ENCODE results near the gene ID2. TPM values are rescaled to one million over a fixed set of nuclear protein-coding genes. Genes with fewer than 3 reads are reported as not detected.

The ID2 gene
- polyA plus RNA-seq, 2 donors: 12.7 to 23.1 TPM

DNA sequence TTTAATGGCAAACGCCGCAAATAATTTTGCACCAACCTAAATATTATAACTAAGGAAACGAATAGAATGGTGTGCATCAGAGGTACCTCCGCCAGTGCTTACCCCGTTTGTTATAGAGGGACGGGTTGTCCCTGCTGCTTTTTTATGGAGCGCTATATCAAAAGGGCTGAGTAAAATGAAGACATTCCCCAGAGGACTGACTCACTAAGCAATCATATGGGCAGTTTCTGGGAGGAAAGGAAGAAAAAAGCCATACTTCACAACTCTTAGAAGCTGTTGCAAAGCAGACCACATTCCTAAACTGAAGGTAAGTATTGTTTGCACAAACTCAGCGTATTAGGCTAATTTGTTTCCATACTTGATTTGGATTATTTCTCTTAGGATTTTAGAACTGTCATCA, 12.9 kb downstream of the ID2 start:
- WGBS, 2 donors: 82 to 88% methylated on average over 8 of the region's 8 CpGs
- no peaks in the 10 kb centered on the region for H3K27me3 ChIP-seq (ENCODE audit: control insufficient read depth in 1 of 2, insufficient read depth in 2 of 2, low read length in 2 of 2)
- no peaks in the 10 kb centered on the region for H3K9me3 ChIP-seq (ENCODE audit: control insufficient read depth in 2 of 2, insufficient read depth in 1 of 2, low read depth in 1 of 2, low read length in 1 of 2)
- no peak overlapping the region for H3K27ac ChIP-seq (ENCODE audit: low read depth in 2 of 2, low read length in 1 of 2)
- H3K36me3 ChIP-seq (ENCODE audit: control insufficient read depth in 2 of 2, insufficient read depth in 2 of 2, low read length in 1 of 2): no peaks in the 10 kb centered on the region
- peaks cover 0 to 5% of the 10 kb centered on the region in 2 donors for H3K4me1 ChIP-seq (ENCODE audit: control insufficient read depth in 2 of 2, insufficient read depth in 2 of 2, low read length in 1 of 2)
- no peak overlapping the region for H3K4me3 ChIP-seq (ENCODE audit: low read depth in 1 of 2, low read length in 2 of 2)

- Histone ChIP-seq H3K27me3 (ENCODE audit: control insufficient read depth in 1 of 2, insufficient read depth in 2 of 2, low read length in 2 of 2) (no peaks in the 10 kb centered on the region), H3K36me3 (ENCODE audit: control insufficient read depth in 2 of 2, insufficient read depth in 2 of 2, low read length in 1 of 2) (no peaks in the 10 kb centered on the region), H3K4me1 (ENCODE audit: control insufficient read depth in 2 of 2, insufficient read depth in 2 of 2, low read length in 1 of 2) (peaks cover 0 to 5% of the 10 kb centered on the region in 2 donors), H3K9me3 (ENCODE audit: control insufficient read depth in 2 of 2, insufficient read depth in 1 of 2, low read depth in 1 of 2, low read length in 1 of 2) (no peaks in the 10 kb centered on the region), H3K4me3 (ENCODE audit: low read depth in 1 of 2, low read length in 2 of 2) (no peak overlapping the region), H3K27ac (ENCODE audit: low read depth in 2 of 2, low read length in 1 of 2) (no peak overlapping the region)
- 84 to 91% methylated on average over 5 of the region's 5 CpGs for WGBS, 2 donors
These were observed 15.3 kb downstream of the ID2 start for GRCh38 chr2:8697190-8697589.

DNA sequence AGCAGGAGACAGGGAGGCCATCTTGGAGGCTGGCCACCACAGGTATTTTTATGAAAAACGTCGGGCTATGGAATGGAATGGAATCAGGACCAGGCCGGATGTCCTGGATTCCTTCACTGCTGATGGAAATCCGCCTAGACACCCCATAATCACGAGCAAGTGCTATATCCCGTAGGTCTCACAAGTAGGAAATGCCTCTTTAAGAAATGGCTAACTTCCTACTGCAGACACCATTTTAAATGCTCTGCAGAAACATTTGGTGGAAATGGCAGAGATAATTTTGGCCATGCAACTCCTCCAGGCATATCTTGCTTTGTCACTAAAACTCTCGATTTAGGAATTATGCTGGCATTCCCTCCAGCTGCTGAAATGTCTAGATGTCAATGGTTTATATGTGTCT, 18.0 kb downstream of the ID2 start:
- no peaks in the 10 kb centered on the region for H3K9me3 ChIP-seq (ENCODE audit: control insufficient read depth in 2 of 2, insufficient read depth in 1 of 2, low read depth in 1 of 2, low read length in 1 of 2)
- no peak overlapping the region for H3K27ac ChIP-seq (ENCODE audit: low read depth in 2 of 2, low read length in 1 of 2)
- no peak overlapping the region for H3K4me3 ChIP-seq (ENCODE audit: low read depth in 1 of 2, low read length in 2 of 2)
- WGBS, 2 donors: 91 to 92% methylated on average over 7 of the region's 7 CpGs
- no peaks in the 10 kb centered on the region for H3K4me1 ChIP-seq (ENCODE audit: control insufficient read depth in 2 of 2, insufficient read depth in 2 of 2, low read length in 1 of 2)
- no peaks in the 10 kb centered on the region for H3K27me3 ChIP-seq (ENCODE audit: control insufficient read depth in 1 of 2, insufficient read depth in 2 of 2, low read length in 2 of 2)
- H3K36me3 ChIP-seq (ENCODE audit: control insufficient read depth in 2 of 2, insufficient read depth in 2 of 2, low read length in 1 of 2): no peaks in the 10 kb centered on the region

- Histone ChIP-seq H3K4me3 (ENCODE audit: low read depth in 1 of 2, low read length in 2 of 2) (no peak overlapping the region), H3K4me1 (ENCODE audit: control insufficient read depth in 2 of 2, insufficient read depth in 2 of 2, low read length in 1 of 2) (no peaks in the 10 kb centered on the region), H3K9me3 (ENCODE audit: control insufficient read depth in 2 of 2, insufficient read depth in 1 of 2, low read depth in 1 of 2, low read length in 1 of 2) (peaks cover 0 to 2% of the 10 kb centered on the region in 2 donors), H3K27me3 (ENCODE audit: control insufficient read depth in 1 of 2, insufficient read depth in 2 of 2, low read length in 2 of 2) (no peaks in the 10 kb centered on the region), H3K27ac (ENCODE audit: low read depth in 2 of 2, low read length in 1 of 2) (no peak overlapping the region), H3K36me3 (ENCODE audit: control insufficient read depth in 2 of 2, insufficient read depth in 2 of 2, low read length in 1 of 2) (no peaks in the 10 kb centered on the region)
- 86% methylated on average over 16 of the region's 16 CpGs for WGBS, 2 donors
These were observed 20.0 kb downstream of the ID2 start for GRCh38 chr2:8701681-8702379.

GRCh38 chr2:8704906-8705305, 23.1 kb downstream of the ID2 start:
- Histone ChIP-seq H3K36me3 (ENCODE audit: control insufficient read depth in 2 of 2, insufficient read depth in 2 of 2, low read length in 1 of 2) (no peaks in the 10 kb centered on the region), H3K4me1 (ENCODE audit: control insufficient read depth in 2 of 2, insufficient read depth in 2 of 2, low read length in 1 of 2) (no peaks in the 10 kb centered on the region), H3K27me3 (ENCODE audit: control insufficient read depth in 1 of 2, insufficient read depth in 2 of 2, low read length in 2 of 2) (no peaks in the 10 kb centered on the region), H3K9me3 (ENCODE audit: control insufficient read depth in 2 of 2, insufficient read depth in 1 of 2, low read depth in 1 of 2, low read length in 1 of 2) (peaks cover 0 to 2% of the 10 kb centered on the region in 2 donors), H3K4me3 (ENCODE audit: low read depth in 1 of 2, low read length in 2 of 2) (no peak overlapping the region), H3K27ac (ENCODE audit: low read depth in 2 of 2, low read length in 1 of 2) (no peak overlapping the region)
- 76 to 83% methylated on average over 3 of the region's 3 CpGs for WGBS, 2 donors

DNA sequence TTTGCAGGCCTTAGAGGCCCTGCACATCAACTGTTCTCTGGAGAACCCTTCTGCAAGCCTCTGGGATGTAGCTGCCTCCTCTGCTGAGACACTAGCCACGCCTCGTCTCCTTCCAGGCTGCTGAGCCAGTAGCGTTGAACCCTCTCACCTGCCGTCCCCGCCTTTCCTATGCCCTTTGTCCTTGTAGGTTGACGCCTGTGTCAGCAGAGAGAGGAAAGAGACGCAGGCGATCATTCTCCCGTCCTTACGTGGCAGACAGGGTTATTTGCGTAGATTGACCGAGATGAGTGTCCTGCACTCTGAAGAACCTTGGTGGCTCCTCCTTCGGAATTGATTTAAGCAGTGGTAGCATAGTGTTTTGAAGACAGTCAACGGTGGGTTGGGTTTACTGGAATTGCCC, 27.8 kb downstream of the ID2 start:
- Histone ChIP-seq H3K9me3 (ENCODE audit: control insufficient read depth in 2 of 2, insufficient read depth in 1 of 2, low read depth in 1 of 2, low read length in 1 of 2) (peaks cover 0 to 2% of the 10 kb centered on the region in 2 donors), H3K4me1 (ENCODE audit: control insufficient read depth in 2 of 2, insufficient read depth in 2 of 2, low read length in 1 of 2) (no peaks in the 10 kb centered on the region), H3K36me3 (ENCODE audit: control insufficient read depth in 2 of 2, insufficient read depth in 2 of 2, low read length in 1 of 2) (no peaks in the 10 kb centered on the region), H3K4me3 (ENCODE audit: low read depth in 1 of 2, low read length in 2 of 2) (no peak overlapping the region), H3K27ac (ENCODE audit: low read depth in 2 of 2, low read length in 1 of 2) (no peak overlapping the region), H3K27me3 (ENCODE audit: control insufficient read depth in 1 of 2, insufficient read depth in 2 of 2, low read length in 2 of 2) (no peaks in the 10 kb centered on the region)
- 79 to 89% methylated on average over 14 of the region's 14 CpGs for WGBS, 2 donors

- no peak overlapping the region for H3K4me3 ChIP-seq (ENCODE audit: low read depth in 1 of 2, low read length in 2 of 2)
- no peaks in the 10 kb centered on the region for H3K27me3 ChIP-seq (ENCODE audit: control insufficient read depth in 1 of 2, insufficient read depth in 2 of 2, low read length in 2 of 2)
- no peaks in the 10 kb centered on the region for H3K36me3 ChIP-seq (ENCODE audit: control insufficient read depth in 2 of 2, insufficient read depth in 2 of 2, low read length in 1 of 2)
- H3K27ac ChIP-seq (ENCODE audit: low read depth in 2 of 2, low read length in 1 of 2): no peak overlapping the region
- H3K4me1 ChIP-seq (ENCODE audit: control insufficient read depth in 2 of 2, insufficient read depth in 2 of 2, low read length in 1 of 2): no peaks in the 10 kb centered on the region
- H3K9me3 ChIP-seq (ENCODE audit: control insufficient read depth in 2 of 2, insufficient read depth in 1 of 2, low read depth in 1 of 2, low read length in 1 of 2): no peaks in the 10 kb centered on the region
- 45 to 60% methylated on average over 3 of the region's 3 CpGs for WGBS, 2 donors
These were observed 29.1 kb downstream of the ID2 start for GRCh38 chr2:8710951-8711350.

DNA sequence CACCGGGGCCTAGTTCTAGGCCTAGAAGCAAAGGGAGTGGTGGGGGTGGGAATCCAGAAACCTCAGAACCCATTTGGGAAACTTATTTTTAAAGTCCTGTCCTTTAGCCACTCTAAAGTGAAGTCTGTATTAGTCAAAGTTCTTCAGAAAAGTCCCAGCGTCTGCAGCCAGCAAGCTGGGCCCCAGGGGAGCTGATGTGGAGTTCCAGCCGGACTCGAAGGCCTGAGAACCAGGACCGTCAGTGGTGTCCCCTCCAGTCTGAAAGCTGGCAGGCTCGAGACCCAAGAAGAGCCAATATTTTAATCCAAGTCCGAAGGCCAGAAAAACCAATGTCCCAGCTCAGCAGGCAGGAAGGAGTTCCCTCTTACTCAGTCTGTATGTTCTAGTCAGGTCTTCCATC, 32.4 kb downstream of the ID2 start:
- Histone ChIP-seq H3K36me3 (ENCODE audit: control insufficient read depth in 2 of 2, insufficient read depth in 2 of 2, low read length in 1 of 2) (no peaks in the 10 kb centered on the region), H3K4me3 (ENCODE audit: low read depth in 1 of 2, low read length in 2 of 2) (no peak overlapping the region), H3K27me3 (ENCODE audit: control insufficient read depth in 1 of 2, insufficient read depth in 2 of 2, low read length in 2 of 2) (no peaks in the 10 kb centered on the region), H3K4me1 (ENCODE audit: control insufficient read depth in 2 of 2, insufficient read depth in 2 of 2, low read length in 1 of 2) (no peaks in the 10 kb centered on the region), H3K27ac (ENCODE audit: low read depth in 2 of 2, low read length in 1 of 2) (no peak overlapping the region), H3K9me3 (ENCODE audit: control insufficient read depth in 2 of 2, insufficient read depth in 1 of 2, low read depth in 1 of 2, low read length in 1 of 2) (no peaks in the 10 kb centered on the region)
- WGBS, 2 donors: 85 to 89% methylated on average over 7 of the region's 7 CpGs

- no peak overlapping the region for H3K4me3 ChIP-seq (ENCODE audit: low read depth in 1 of 2, low read length in 2 of 2)
- no peaks in the 10 kb centered on the region for H3K27me3 ChIP-seq (ENCODE audit: control insufficient read depth in 1 of 2, insufficient read depth in 2 of 2, low read length in 2 of 2)
- WGBS, 2 donors: 89 to 91% methylated on average over 5 of the region's 5 CpGs
- no peaks in the 10 kb centered on the region for H3K36me3 ChIP-seq (ENCODE audit: control insufficient read depth in 2 of 2, insufficient read depth in 2 of 2, low read length in 1 of 2)
- H3K27ac ChIP-seq (ENCODE audit: low read depth in 2 of 2, low read length in 1 of 2): no peak overlapping the region
- no peaks in the 10 kb centered on the region for H3K9me3 ChIP-seq (ENCODE audit: control insufficient read depth in 2 of 2, insufficient read depth in 1 of 2, low read depth in 1 of 2, low read length in 1 of 2)
- H3K4me1 ChIP-seq (ENCODE audit: control insufficient read depth in 2 of 2, insufficient read depth in 2 of 2, low read length in 1 of 2): no peaks in the 10 kb centered on the region
These were observed 33.1 kb downstream of the ID2 start for GRCh38 chr2:8714971-8715370.

GRCh38 chr2:8719528-8719927, 37.7 kb downstream of the ID2 start:
- Histone ChIP-seq H3K9me3 (ENCODE audit: control insufficient read depth in 2 of 2, insufficient read depth in 1 of 2, low read depth in 1 of 2, low read length in 1 of 2) (no peaks in the 10 kb centered on the region), H3K4me3 (ENCODE audit: low read depth in 1 of 2, low read length in 2 of 2) (no peak overlapping the region), H3K27me3 (ENCODE audit: control insufficient read depth in 1 of 2, insufficient read depth in 2 of 2, low read length in 2 of 2) (no peaks in the 10 kb centered on the region), H3K4me1 (ENCODE audit: control insufficient read depth in 2 of 2, insufficient read depth in 2 of 2, low read length in 1 of 2) (no peaks in the 10 kb centered on the region), H3K36me3 (ENCODE audit: control insufficient read depth in 2 of 2, insufficient read depth in 2 of 2, low read length in 1 of 2) (no peaks in the 10 kb centered on the region), H3K27ac (ENCODE audit: low read depth in 2 of 2, low read length in 1 of 2) (no peak overlapping the region)
- WGBS, 2 donors: 69 to 74% methylated on average over 3 of the region's 3 CpGs

All from esophagus (tissue), 2 donors.